ENCODE measurements around the gene RPL10A.

Gene RPL10A

DNA sequence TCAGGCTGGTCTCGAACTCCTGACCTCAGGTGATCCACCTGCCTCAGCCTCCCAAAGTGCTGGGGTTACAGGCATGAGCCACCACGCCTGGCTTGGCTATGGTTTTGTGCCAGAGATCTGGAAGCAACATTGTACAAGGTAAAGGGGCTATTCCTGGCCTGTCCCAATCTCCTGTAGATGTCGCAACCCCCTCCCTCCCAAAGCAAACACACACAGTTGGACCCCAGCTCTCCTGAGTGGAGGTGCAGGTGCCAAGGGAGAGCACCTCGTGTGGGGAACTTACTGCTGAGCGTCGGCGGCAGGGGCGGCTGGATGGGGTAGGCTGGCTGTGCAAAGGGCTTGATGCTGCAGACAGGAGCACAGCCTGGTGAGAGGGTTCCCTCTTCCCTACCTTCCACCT is 8.8 kb downstream of the RPL10A start:
- DNase-seq: no peak

DNA sequence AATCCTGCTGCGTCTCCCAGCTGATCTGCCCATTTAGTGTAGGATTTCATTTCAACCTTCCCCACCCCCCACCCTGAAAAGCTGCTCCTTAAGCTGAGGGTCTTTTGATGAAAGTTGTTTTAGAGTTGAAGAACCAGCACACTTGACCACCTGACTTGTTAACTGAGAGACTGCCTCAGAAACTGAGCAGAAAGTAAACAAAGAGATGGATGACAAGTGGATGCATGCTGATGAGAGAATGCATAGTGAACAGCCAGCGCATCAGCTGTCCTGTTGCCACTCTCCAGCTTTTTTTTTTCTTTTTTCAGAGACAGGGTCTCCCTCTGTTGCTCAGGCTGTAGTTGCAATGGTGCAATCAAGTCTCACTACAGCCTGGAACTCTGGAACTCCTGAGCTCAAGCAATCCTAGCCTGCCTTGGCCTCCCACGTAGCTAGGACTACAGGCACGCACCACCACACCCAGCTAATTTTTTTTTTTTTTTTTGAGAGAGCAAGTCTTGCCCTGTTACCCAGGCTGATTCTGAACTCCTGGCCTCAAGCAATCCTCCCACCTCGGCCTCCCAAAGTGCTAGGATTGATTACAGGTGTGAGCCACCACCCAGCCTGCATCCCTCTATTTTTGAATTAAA is 9.5 kb downstream of the RPL10A start:
- no peak for DNase-seq

- DNase-seq: no peak
Observed at GRCh38 chr6:35478259-35478658, 10.1 kb downstream of the RPL10A start.

GRCh38 chr6:35480176-35480575 is 12.0 kb downstream of the RPL10A start:
- DNase-seq: no peak

DNA sequence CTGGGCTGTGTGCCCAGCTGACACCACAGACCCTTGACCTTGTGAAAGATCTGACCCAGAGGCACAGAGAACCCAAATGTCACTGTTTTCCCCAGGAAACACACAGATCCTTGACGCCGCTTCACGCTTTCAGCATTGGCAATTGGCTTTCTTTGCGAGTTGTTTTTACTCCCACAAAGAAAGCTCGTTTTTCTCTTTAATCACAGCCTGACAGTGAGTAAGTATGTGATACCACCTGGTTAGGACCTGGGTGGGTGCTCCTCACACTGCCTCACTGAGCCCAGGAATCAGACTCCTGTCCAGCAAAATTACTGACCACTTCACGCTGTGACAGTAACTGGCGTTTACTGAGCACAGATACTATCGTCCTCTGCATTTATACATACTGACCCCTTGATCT is 13.0 kb downstream of the RPL10A start:
- no peak for DNase-seq

DNA sequence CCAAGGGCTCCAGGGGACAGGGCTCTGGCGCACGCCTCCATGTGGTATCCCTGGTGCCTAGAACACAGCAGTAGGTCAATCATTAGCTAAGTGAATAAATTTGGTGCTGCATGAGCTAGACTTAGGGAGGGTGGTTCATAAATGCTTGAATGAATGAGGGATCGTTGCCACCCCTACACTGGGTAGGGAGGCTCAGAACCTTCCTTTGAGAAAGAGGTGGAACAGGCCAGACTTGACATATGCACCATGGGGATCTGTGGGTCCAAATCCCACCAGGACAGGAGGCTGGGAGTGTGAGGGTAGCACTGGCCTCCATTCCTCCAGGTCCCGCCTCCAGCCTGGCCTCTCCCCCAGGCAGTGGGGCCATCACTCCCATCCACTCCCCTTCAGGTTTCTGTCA is 14.9 kb downstream of the RPL10A start:
- DNase-seq: no peak

DNA sequence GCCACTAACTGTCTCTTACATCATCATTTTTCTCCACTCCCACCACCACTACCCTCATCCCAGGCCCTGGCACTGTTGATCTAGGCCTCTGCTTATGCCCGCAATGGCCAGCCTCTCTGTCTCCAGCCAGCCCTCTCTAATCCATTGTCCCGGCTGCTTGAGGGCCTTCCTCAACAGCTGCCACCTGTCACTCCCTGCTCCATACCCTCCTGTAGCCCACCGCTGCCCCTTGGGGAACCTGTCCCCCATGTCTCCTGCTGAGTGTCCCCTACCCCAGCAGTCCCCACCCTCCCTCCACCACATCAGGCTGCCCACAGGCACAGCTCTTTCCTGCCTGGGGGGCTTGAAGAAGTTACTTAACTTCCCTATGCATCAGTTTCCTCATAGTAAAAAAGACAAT is 15.3 kb downstream of the RPL10A start:
- no peak for DNase-seq

GRCh38 chr6:35483893-35484645 is 15.9 kb downstream of the RPL10A start:
- no peak for DNase-seq

- no peak for DNase-seq
Observed at GRCh38 chr6:35484921-35485392, 16.8 kb downstream of the RPL10A start.

DNA sequence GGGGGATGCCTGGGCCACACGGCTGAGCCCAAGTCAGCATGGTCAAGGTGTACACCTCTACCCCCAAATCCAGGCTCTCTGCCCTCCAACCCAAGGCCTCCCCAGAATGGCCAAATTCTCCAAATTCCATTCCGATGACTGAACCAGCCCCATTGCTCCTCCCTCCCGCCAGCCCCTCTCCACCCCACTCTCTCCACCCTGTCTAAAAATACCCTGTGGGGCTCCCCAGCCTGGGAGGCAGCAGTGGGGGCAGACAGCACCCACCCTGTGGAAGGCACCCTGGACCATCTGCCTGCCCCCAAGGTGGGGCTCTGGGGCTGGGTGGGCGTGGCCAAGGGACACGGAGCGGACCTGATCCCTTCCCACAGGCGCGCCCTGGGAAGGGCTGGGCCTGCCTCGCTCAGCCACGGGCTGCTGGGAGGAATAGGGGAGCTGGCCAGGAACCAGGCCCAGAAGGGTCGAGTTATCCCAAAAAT is 17.2 kb downstream of the RPL10A start:
- no peak for DNase-seq

GRCh38 chr6:35486005-35486925 is 18.1 kb downstream of the RPL10A start:
- DNase-seq: no peak

- DNase-seq: peak; percentile 83
Observed at GRCh38 chr6:35487658-35488516, 19.7 kb downstream of the RPL10A start.

DNA sequence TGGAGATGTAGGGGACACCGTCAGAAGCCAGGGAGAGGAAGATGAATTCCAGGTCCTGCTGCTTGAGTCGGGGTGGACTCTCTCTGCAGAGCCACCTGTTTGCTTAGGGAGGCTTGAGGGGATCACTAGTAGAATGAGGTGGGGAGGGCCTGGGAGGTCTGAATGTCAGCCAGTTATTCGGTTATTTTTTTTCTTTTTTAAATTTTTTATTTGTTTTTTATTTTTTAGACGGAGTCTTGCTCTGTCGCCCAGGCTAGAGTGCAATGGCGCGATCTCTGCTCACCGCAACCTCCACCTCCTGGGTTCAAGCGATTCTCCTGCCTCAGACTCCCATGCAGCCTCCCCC is 20.3 kb downstream of the RPL10A start:
- DNase-seq: no peak

DNA sequence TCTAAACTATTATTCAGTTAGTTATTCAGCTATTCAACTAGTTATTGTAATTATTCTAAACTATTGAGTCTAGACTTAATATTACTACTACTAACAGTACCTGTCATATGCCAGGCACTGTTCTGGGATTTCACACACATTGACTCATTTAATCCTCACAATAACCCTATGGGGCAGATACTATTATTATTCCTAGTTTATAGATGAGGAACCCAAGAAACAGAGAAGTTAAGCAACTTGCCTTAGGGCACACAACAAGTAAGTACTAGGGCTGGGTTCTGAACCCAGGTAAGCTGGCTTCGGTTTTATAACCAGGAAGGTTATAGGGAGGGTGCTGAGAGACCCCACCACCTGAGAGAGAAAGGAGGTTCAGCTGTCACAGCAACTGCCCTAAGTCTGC is 20.9 kb downstream of the RPL10A start:
- DNase-seq: no peak

DNA sequence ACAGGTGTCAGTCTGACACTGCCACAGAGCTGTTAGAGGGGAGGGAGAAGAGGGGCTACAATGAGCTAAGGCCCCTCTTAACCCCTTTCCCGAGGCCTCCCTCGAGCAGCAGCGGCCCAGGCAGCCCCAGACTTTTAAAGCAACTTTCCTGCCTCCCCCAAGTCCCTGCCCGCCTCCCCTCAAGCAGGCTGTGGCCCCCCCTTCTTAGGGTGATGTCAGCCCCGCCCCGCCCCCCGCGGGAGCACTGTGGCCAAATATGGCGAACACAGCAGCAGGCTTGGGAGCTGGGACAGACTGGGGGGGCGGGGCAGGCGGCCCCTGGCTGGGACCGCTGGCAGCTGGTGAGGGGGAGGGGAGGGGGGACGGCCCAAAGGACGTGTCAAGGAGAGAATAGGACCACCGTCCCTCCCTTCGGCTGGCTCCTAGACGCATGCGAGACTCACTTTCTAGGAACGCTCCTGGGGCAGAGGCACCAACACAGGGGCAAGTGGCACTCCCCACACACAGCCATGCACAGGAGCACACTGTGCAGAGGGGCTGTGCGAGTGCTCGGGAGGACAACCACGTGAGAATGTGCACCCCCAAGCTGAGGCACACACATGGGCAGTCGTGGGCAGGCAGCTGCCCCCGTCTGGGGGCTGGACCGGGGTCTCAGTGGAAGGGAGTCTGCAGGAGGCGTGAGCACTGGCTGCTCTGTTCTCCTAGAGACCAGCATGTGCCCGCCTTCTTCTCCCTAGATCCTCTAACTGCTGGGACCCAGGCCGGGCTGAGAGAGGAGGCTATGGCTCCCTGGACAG is 22.0 kb downstream of the RPL10A start:
- DNase-seq: no peak

- no peak for DNase-seq
Observed at GRCh38 chr6:35490821-35491557, 22.8 kb downstream of the RPL10A start.

DNA sequence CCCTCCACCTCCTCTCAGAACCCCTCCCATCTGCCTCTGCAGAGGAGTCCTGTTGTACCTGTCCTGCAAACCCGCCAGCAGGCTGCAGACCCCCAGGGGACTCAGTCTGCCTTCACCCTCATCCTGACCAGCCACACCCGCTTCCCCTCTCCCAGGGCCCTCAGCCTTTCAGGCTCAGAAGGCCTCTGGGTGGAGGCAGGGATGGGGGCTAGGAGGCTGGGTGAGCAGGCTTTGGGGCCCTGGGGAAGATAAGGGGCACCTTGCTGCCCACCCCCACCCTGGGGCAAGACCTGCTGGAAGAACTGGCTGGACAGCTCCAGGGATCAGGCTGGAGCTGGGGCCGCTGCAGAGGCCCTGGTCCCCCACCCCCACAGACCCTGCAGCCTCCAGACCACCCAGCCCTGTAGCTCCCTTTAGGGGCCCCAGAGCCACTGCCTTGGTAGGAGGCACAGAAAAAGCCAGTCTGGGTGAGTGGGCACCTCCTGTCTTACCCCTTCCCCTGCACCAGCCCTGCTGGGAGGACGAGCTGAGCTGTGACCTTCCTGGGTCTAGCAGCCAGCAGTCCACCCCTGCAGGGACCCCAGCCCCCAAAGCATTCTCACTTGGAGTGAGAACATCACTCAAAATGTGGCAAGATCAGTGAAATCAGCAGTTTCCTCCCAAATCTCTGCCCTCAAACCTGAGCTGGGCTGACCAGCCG is 23.5 kb downstream of the RPL10A start:
- DNase-seq: no peak

DNA sequence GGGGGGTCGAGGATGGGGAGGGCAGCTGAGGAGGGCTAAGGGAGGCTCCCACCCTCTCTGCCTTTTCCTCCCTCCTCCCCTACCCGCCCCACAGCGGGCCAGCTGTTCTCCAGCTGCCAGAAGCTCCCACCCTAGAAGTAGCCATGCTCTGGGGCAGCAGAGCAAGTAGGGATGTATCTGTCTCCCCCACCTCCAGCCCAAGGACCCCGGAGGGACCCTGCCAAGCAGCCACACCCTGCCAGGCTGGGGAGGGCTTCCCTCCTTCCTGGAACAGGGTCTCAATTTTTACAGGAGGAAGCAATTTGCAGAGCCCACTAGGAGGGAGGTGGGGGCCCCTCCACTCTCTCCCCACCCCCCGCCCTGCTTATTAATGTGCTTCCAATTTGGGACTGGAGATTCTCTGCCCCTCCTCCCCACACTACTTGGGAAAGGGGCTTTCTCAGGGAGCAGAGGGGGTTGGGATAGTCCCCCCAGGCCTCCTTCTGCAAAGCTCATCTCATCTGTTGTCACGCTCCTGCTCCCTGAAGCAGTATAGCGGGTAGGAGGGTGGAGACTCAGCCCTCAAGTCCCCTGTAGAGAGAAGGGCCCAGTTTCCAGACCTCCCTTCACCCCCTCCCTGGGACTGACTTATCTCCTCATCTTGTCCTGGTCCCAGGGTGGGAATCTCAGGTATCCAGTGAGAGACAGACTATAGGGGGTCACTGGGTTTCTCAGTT is 24.2 kb downstream of the RPL10A start:
- no peak for DNase-seq

GRCh38 chr6:35492974-35493284 is 24.7 kb downstream of the RPL10A start:
- DNase-seq: no peak

All from hematopoietic multipotent progenitor cell treated with erythropoietin and hydrocortisone succinate and interleukin-3 and kit ligand, for 4 days (in vitro differentiated cells).